ENCODE results near the gene OR5C1. TPM values are rescaled to one million over a fixed set of nuclear protein-coding genes. Genes with fewer than 3 reads are reported as not detected.
A peak's percentile ranks its signal among the peaks of the same experiment; 100 is the strongest.

OR5C1 gene
- total RNA-seq, 1 donor: not detected

DNA sequence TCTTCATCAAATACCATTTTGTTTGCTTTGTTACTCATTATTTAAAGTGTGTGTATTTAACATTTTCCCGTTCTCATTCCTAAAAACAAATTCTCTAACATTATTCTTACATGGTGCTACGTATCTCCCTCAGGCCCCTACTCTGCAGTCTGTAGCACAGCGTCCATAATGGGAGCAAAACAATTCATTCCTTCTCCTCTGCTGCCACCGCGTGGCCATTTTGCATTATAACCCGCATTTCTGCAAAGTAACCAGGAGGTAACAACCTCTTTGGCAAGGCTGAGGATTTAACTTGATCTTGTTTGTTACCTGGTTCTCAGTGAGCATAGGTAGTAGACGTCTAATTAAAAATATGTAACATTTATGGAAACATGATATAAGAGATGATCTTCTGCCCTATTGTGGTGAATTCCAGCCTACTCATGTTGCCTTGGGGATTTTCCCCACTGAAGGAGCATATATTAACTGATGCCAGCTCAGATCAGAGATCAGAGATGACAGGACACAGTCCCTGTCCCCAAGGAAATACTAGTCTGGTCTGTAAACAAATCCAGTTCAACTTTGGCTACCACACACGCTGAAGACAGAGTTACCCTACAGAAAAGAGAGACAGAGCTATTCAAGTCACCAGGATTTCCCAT lies 21.7 kb downstream of the OR5C1 start:
- no peak overlapping the region for H3K4me3 ChIP-seq (ENCODE audit: low read depth, low read length)
- peak; percentile 86 for DNase-seq (ENCODE audit: low read depth)
- TF ChIP-seq, protein P1, sequence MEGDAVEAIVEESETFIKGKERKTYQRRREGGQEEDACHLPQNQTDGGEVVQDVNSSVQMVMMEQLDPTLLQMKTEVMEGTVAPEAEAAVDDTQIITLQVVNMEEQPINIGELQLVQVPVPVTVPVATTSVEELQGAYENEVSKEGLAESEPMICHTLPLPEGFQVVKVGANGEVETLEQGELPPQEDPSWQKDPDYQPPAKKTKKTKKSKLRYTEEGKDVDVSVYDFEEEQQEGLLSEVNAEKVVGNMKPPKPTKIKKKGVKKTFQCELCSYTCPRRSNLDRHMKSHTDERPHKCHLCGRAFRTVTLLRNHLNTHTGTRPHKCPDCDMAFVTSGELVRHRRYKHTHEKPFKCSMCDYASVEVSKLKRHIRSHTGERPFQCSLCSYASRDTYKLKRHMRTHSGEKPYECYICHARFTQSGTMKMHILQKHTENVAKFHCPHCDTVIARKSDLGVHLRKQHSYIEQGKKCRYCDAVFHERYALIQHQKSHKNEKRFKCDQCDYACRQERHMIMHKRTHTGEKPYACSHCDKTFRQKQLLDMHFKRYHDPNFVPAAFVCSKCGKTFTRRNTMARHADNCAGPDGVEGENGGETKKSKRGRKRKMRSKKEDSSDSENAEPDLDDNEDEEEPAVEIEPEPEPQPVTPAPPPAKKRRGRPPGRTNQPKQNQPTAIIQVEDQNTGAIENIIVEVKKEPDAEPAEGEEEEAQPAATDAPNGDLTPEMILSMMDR (IDR thresholded peaks at IDR 0.05; ENCODE audit: insufficient read depth, low read length): peak; percentile 55

DNA sequence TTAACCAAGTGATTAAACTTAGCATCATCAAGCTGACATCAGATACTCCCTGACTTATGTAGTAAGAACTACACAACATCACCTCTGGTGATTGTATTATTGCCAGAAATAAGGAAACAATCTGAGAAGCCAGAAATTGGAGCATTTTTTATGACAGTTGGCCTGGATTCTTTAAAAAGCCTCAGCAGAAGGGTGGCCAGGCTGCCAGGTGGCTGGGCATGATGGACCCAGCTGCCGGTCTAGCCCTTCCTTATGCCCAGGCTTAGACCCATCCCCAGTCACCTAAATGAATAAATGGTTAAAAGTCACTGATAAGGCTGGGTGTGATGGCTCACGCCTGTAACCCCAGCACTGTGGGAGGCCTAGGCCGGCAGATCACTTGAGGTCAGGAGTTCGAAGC lies 24.0 kb downstream of the OR5C1 start:
- no peak overlapping the region for H3K4me3 ChIP-seq (ENCODE audit: low read depth, low read length)
- TF ChIP-seq, protein P1 (IDR thresholded peaks at IDR 0.05; ENCODE audit: insufficient read depth, low read length): no peak
- no peak for DNase-seq (ENCODE audit: low read depth)

DNA sequence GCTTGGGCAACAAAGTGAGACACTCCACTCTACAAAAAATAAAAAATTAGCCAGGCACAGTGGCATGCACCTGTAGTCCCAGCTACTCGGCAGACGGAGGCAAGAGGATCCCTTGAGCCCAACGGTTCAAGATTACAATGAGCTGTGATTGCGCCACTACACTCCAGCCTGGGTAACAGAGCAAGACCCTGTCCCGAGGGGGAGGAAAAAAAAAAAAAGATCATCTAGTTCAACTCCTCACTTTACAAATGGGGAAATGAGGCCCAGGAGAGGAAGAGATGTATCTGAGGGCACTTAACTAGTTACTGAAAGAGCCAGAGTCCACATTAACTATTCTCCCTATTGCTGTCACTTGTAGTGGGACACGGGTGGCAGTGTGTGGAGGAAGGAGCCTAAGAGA lies 25.8 kb downstream of the OR5C1 start:
- TF ChIP-seq, protein P1 (IDR thresholded peaks at IDR 0.05; ENCODE audit: insufficient read depth, low read length): no peak
- no peak overlapping the region for H3K4me3 ChIP-seq (ENCODE audit: low read depth, low read length)
- DNase-seq (ENCODE audit: low read depth): no peak

DNA sequence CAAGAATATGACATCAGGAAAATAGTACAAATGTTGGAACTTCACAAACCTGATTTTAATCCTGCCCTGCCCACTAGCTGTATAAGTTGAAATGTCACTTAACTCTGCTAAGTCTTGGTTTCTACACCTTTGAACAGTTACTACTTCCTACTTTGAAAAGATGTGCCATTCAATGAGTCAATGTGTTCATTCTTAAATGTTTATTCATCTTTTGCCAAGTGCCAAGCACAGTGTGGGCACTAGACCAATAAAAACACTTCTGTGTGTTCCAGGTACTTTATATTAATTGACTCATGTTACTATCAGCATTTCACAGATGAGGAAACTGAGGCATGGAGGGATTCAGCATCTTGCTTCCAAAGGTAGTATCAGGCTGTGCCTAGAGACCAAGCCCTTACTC lies 26.8 kb downstream of the OR5C1 start:
- no peak for DNase-seq (ENCODE audit: low read depth)
- no peak overlapping the region for H3K4me3 ChIP-seq (ENCODE audit: low read depth, low read length)
- TF ChIP-seq, protein P1 (IDR thresholded peaks at IDR 0.05; ENCODE audit: insufficient read depth, low read length): no peak

DNA sequence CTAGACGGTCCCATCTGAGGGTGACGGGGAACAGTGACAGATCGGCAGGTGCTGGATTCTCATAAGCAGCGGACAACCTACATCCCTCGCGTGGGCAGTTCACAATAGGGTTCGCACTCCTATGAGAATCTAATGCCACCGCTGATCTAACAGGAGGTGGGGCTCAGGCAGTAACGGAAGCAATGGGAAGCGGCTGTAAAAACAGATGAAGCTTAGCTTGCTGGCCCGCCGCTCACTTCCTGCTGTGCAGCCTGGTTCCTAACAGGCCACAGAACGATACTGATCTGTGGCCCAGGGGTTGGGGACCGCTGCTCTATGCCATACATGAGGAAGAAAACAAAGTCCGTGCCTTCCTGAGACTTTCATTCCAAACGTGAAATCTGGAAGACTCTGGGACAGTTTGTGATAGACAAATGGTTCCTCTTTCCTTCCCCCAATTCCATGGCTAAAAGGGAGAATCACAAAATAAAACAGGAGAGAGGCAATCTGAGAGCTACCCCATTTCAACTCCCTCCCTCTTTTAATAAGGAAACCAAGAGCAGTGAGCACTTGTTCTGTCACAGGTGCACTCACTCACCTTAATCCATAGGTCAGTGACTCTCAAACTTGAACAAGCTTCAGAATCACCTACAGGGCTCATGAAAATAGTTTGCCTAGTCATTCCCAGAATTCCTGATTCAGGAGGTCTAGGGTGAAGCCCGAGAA lies 27.6 kb downstream of the OR5C1 start:
- H3K4me3 ChIP-seq (ENCODE audit: low read depth, low read length): no peak overlapping the region
- no peak for DNase-seq (ENCODE audit: low read depth)
- TF ChIP-seq, protein P1 (IDR thresholded peaks at IDR 0.05; ENCODE audit: insufficient read depth, low read length): no peak

DNA sequence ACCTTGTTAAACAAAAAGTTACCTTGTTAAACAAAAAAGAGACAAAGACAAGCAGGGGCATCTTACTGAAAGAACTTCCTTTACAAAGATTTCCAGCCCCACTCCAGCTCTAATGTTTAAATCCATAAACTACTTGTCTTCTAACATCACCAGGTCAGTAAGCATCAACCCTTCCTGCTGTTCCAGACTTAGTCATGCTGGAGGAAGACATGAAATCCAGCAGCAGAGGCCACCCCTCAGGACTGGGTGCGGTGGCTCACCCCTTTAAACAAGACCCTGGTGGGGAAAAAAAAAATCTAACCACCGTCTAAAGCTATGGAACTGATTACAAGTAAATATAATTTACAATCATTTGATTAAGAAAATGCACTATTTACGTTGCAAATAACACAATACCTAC lies 30.6 kb downstream of the OR5C1 start:
- no peak for DNase-seq (ENCODE audit: low read depth)
- no peak overlapping the region for H3K4me3 ChIP-seq (ENCODE audit: low read depth, low read length)
- TF ChIP-seq, protein P1 (IDR thresholded peaks at IDR 0.05; ENCODE audit: insufficient read depth, low read length): no peak
